ENCODE measurements around the gene SLC8A3.

The SLC8A3 gene

GRCh38 chr14:70077005-70077404 is 111.7 kb downstream of the SLC8A3 start:
- Histone ChIP-seq H3K27ac (ENCODE audit: low read depth, low read length, poor library complexity, severe bottlenecking) (no peak overlapping the region), H3K9me2 (ENCODE audit: low read depth, low read length) (no peaks in the 10 kb centered on the region), H2AFZ (ENCODE audit: low read length) (no peak overlapping the region), H3K4me3 (ENCODE audit: low read depth, low read length, poor library complexity, severe bottlenecking) (no peak overlapping the region), H3F3A (ENCODE audit: insufficient read depth, low read length) (no peaks in the 10 kb centered on the region), H3K9me3 (ENCODE audit: low read length) (no peaks in the 10 kb centered on the region), H3K4me1 (ENCODE audit: insufficient read depth, low read length, severe bottlenecking) (no peaks in the 10 kb centered on the region), H3K36me3 (ENCODE audit: insufficient read depth, low read length) (no peaks in the 10 kb centered on the region), H3K27me3 (ENCODE audit: insufficient read depth, low read length) (no peaks in the 10 kb centered on the region), H3K4me2 (ENCODE audit: low read length) (no peak overlapping the region), H3K79me2 (ENCODE audit: insufficient read depth, low read length) (no peaks in the 10 kb centered on the region), H4K20me1 (ENCODE audit: insufficient read depth, low read length) (no peaks in the 10 kb centered on the region), H3K9ac (ENCODE audit: low read length) (no peak overlapping the region)
- TF ChIP-seq EZH2 (IDR thresholded peaks at IDR 0.05; ENCODE audit: borderline replicate concordance, low read length), result no peak
- TF ChIP-seq CTCF (IDR thresholded peaks at IDR 0.05; ENCODE audit: low read length), result no peak

GRCh38 chr14:70073924-70074566 is 114.7 kb downstream of the SLC8A3 start:
- Histone ChIP-seq H2AFZ (ENCODE audit: low read length) (no peak overlapping the region), H3K9ac (ENCODE audit: low read length) (no peak overlapping the region), H3K9me3 (ENCODE audit: low read length) (no peaks in the 10 kb centered on the region), H3K4me2 (ENCODE audit: low read length) (no peak overlapping the region), H3F3A (ENCODE audit: insufficient read depth, low read length) (no peaks in the 10 kb centered on the region), H3K4me3 (ENCODE audit: low read depth, low read length, poor library complexity, severe bottlenecking) (no peak overlapping the region), H3K36me3 (ENCODE audit: insufficient read depth, low read length) (no peaks in the 10 kb centered on the region), H3K27me3 (ENCODE audit: insufficient read depth, low read length) (peaks cover 7% of the 10 kb centered on the region; the same call in 1 of the 2 replicates), H3K27ac (ENCODE audit: low read depth, low read length, poor library complexity, severe bottlenecking) (no peak overlapping the region), H3K9me2 (ENCODE audit: low read depth, low read length) (no peaks in the 10 kb centered on the region), H3K79me2 (ENCODE audit: insufficient read depth, low read length) (no peaks in the 10 kb centered on the region), H4K20me1 (ENCODE audit: insufficient read depth, low read length) (no peaks in the 10 kb centered on the region), H3K4me1 (ENCODE audit: insufficient read depth, low read length, severe bottlenecking) (no peaks in the 10 kb centered on the region)
- TF ChIP-seq EZH2 (IDR thresholded peaks at IDR 0.05; ENCODE audit: borderline replicate concordance, low read length) (no peak), CTCF (IDR thresholded peaks at IDR 0.05; ENCODE audit: low read length) (peak; percentile 86)

- Histone ChIP-seq H3F3A (ENCODE audit: insufficient read depth, low read length) (no peaks in the 10 kb centered on the region), H3K9ac (ENCODE audit: low read length) (no peak overlapping the region), H3K4me3 (ENCODE audit: low read depth, low read length, poor library complexity, severe bottlenecking) (no peak overlapping the region), H4K20me1 (ENCODE audit: insufficient read depth, low read length) (no peaks in the 10 kb centered on the region), H3K27ac (ENCODE audit: low read depth, low read length, poor library complexity, severe bottlenecking) (no peak overlapping the region), H3K9me3 (ENCODE audit: low read length) (no peaks in the 10 kb centered on the region), H3K4me2 (ENCODE audit: low read length) (no peak overlapping the region), H3K79me2 (ENCODE audit: insufficient read depth, low read length) (no peaks in the 10 kb centered on the region), H3K27me3 (ENCODE audit: insufficient read depth, low read length) (peaks cover 9% of the 10 kb centered on the region; the same call in 1 of the 2 replicates), H3K4me1 (ENCODE audit: insufficient read depth, low read length, severe bottlenecking) (no peaks in the 10 kb centered on the region), H3K36me3 (ENCODE audit: insufficient read depth, low read length) (no peaks in the 10 kb centered on the region), H2AFZ (ENCODE audit: low read length) (no peak overlapping the region), H3K9me2 (ENCODE audit: low read depth, low read length) (no peaks in the 10 kb centered on the region)
- TF ChIP-seq EZH2 (IDR thresholded peaks at IDR 0.05; ENCODE audit: borderline replicate concordance, low read length) (no peak), CTCF (IDR thresholded peaks at IDR 0.05; ENCODE audit: low read length) (no peak)
Measured at GRCh38 chr14:70069186-70069585, 119.6 kb downstream of the SLC8A3 start.
